ENCODE results near the gene PRKAG2.
"Not testable (repeated sequence)": the region's sequence is repeated elsewhere in the genome, so short reads cannot be mapped to it uniquely, and the experiment has no call there.

Gene PRKAG2

DNA sequence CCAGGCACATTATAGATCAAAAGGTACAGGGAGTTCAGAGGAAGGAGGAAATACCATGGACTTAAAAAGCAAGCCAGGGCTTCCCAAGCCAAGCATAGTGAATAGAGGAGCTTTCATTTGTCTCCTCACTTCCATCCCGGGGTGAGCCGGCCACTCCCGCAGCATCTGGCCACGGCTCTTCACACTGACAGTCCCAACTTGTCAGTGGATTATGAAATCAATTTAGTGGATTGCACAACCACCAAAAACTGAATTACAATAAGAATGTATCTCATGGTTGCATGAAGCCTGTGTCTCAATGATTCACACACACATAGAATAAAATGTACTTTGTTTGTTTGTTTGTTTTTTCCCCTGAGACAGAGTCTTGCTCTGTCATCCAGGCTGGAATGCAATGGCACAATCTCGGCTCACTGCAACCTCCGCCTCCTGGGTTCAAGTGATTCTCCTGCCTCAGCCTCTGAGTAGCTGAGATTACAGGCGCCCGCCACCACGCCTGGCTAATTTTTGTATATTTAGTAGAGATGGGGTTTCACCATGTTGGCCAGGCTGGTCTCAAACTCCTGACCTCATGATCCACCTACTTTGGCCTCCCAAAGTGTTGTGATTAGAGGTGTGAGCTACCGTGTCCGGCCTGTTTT lies 79.1 kb downstream of the PRKAG2 start:
- H4K91ac ChIP-seq (ENCODE audit: low read depth, low read length, poor library complexity); H3K27me3 ChIP-seq (ENCODE audit: control insufficient read depth in 3 of 3, insufficient read depth in 3 of 3, low read depth in 1 of 3, low read length in 3 of 3); H2BK15ac ChIP-seq (ENCODE audit: low read length); H3K4me1 ChIP-seq (ENCODE audit: control insufficient read depth in 2 of 2, insufficient read depth in 1 of 2, low read depth in 1 of 2, low read length in 2 of 2); H3K9me3 ChIP-seq (replicated peaks in 1 of 2; ENCODE audit: control insufficient read depth in 2 of 2, insufficient read depth in 1 of 2, low read depth in 1 of 2, low read length in 2 of 2); H4K8ac ChIP-seq (ENCODE audit: low read depth, low read length); DNase-seq (ENCODE audit: low spot score); H2BK5ac ChIP-seq (ENCODE audit: low read length); H3K9ac ChIP-seq (ENCODE audit: low read depth, low read length, poor library complexity); H3K4ac ChIP-seq (ENCODE audit: low read length); H3K27ac ChIP-seq (replicated peaks; ENCODE audit: low read length); H3K79me1 ChIP-seq (ENCODE audit: low read depth, low read length); H3K14ac ChIP-seq (ENCODE audit: low read length); H3K23ac ChIP-seq (ENCODE audit: low read depth, low read length, poor library complexity); H2AK5ac ChIP-seq (ENCODE audit: low read depth, low read length); H3K4me3 ChIP-seq (ENCODE audit: low read length in 2 of 2); H3K36me3 ChIP-seq (replicated peaks in 1 of 2; ENCODE audit: control insufficient read depth in 2 of 2, insufficient read depth in 2 of 2, low read length in 2 of 2); H2BK120ac ChIP-seq (ENCODE audit: low read depth, low read length); H3K18ac ChIP-seq (ENCODE audit: low read length); H2AFZ ChIP-seq (ENCODE audit: low read length); H3K4me2 ChIP-seq (ENCODE audit: insufficient read depth, low read length, poor library complexity, severe bottlenecking); H2BK12ac ChIP-seq (ENCODE audit: low read length): not testable (repeated sequence)
- WGBS, 2 donors (ENCODE audit: extremely low coverage in 2 of 2, insufficient read length in 2 of 2, insufficient replicate concordance in 1 of 2) = no CpG with 5 or more reads among the region's 11 CpGs

DNA sequence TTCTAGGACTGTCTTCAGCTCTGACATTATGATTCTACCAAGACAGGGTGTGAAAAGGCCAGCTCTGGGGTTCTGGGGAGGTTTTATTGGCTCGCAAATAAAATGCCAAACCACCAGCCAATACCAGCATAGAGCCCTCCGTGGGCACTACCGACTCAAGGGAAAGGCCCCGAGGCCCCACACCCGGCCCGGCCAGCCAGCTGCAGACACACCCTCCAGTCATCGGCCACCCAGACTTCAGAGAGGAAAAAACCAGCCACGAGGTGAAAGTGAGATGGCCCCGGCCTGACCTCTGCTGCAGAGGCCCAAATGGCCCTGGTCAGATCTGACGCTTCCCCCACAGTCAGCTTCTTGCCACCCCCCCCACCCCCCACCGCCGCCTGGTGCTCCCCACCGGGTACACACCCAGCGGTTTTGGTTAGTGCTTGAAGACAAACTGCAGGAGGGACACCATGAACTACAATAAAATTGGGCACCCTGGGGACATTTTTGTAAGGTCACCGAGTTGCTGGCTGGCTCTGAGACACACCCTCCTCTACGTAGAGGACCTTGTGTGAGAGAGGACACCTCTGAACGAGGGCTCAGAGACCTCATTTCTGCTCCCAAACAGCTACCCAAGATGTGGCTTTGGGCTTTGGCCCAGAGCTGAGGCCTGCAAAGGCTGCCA lies 79.9 kb downstream of the PRKAG2 start:
- H2AFZ ChIP-seq (ENCODE audit: low read length) = no peak overlapping the region
- no peak overlapping the region for H2BK120ac ChIP-seq (ENCODE audit: low read depth, low read length)
- H3K36me3 ChIP-seq (replicated peaks in 1 of 2; ENCODE audit: control insufficient read depth in 2 of 2, insufficient read depth in 2 of 2, low read length in 2 of 2) = no peaks in the 10 kb centered on the region
- H3K27me3 ChIP-seq (ENCODE audit: control insufficient read depth in 3 of 3, insufficient read depth in 3 of 3, low read depth in 1 of 3, low read length in 3 of 3) = no peaks in the 10 kb centered on the region
- no peak overlapping the region for H2BK15ac ChIP-seq (ENCODE audit: low read length)
- no peak overlapping the region for H3K27ac ChIP-seq (replicated peaks; ENCODE audit: low read length)
- no peak overlapping the region for H3K23ac ChIP-seq (ENCODE audit: low read depth, low read length, poor library complexity)
- H4K8ac ChIP-seq (ENCODE audit: low read depth, low read length) = no peak overlapping the region
- peak overlapping the region; percentile 5 for H2BK5ac ChIP-seq (ENCODE audit: low read length)
- no peak overlapping the region for H3K9ac ChIP-seq (ENCODE audit: low read depth, low read length, poor library complexity)
- no peaks in the 10 kb centered on the region for H3K9me3 ChIP-seq (replicated peaks in 1 of 2; ENCODE audit: control insufficient read depth in 2 of 2, insufficient read depth in 1 of 2, low read depth in 1 of 2, low read length in 2 of 2)
- DNase-seq (ENCODE audit: low spot score) = no peak
- WGBS, 2 donors (ENCODE audit: extremely low coverage in 2 of 2, insufficient read length in 2 of 2, insufficient replicate concordance in 1 of 2) = no CpG with 5 or more reads among the region's 17 CpGs
- H2BK12ac ChIP-seq (ENCODE audit: low read length) = no peak overlapping the region
- H3K4me1 ChIP-seq (ENCODE audit: control insufficient read depth in 2 of 2, insufficient read depth in 1 of 2, low read depth in 1 of 2, low read length in 2 of 2) = peaks cover 0 to 6% of the 10 kb centered on the region in 2 donors
- peak overlapping the region; percentile 13 for H3K18ac ChIP-seq (ENCODE audit: low read length)
- no peak overlapping the region for H2AK5ac ChIP-seq (ENCODE audit: low read depth, low read length)
- no peak overlapping the region for H3K4me3 ChIP-seq (ENCODE audit: low read length in 2 of 2)
- H3K14ac ChIP-seq (ENCODE audit: low read length) = no peak overlapping the region
- H3K4me2 ChIP-seq (ENCODE audit: insufficient read depth, low read length, poor library complexity, severe bottlenecking) = no peak overlapping the region
- H4K91ac ChIP-seq (ENCODE audit: low read depth, low read length, poor library complexity) = no peak overlapping the region
- no peaks in the 10 kb centered on the region for H3K79me1 ChIP-seq (ENCODE audit: low read depth, low read length)
- H3K4ac ChIP-seq (ENCODE audit: low read length) = no peak overlapping the region

DNA sequence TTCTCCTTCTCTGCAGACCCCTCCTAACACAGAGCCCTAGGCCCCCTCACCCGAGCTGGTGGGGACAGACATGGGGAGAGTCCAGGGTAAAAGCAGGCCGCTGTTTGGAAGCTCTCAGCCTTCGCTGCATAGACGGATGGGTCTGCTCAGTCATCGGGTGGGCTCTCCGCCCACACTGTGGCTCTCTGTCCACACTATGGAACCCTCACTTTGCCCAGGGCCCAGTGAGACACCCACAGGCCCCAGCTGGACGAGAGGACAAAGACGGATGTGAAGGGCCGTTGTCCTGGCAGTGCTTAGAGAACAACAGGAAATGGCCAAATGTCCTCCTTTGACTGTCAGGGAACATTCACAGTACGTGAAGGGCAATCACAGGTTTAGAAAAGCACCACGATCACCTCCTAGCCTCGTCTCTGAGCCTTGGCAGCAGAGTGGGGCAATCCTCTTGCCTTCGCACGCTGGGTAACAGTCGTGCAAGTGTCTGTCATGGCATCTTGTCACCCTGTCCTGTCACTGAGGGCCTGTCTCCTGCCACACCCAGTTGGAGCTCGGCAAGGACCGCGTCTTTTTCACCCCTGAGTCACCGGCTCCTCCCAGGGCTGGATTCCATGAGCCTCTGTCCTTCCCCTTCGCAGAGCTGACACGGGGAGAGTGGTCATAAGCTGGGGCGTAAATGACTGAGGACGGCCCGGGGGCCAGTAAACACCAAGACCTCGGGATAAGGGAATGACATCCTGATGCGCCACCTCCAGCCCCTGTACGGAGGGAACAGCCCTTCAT lies 80.6 kb downstream of the PRKAG2 start:
- Histone ChIP-seq H3K9me3 (replicated peaks in 1 of 2; ENCODE audit: control insufficient read depth in 2 of 2, insufficient read depth in 1 of 2, low read depth in 1 of 2, low read length in 2 of 2) (no peaks in the 10 kb centered on the region), H2BK5ac (ENCODE audit: low read length) (no peak overlapping the region), H3K23ac (ENCODE audit: low read depth, low read length, poor library complexity) (no peak overlapping the region), H3K4me1 (ENCODE audit: control insufficient read depth in 2 of 2, insufficient read depth in 1 of 2, low read depth in 1 of 2, low read length in 2 of 2) (peaks cover 0 to 6% of the 10 kb centered on the region in 2 donors), H2BK15ac (ENCODE audit: low read length) (no peak overlapping the region), H3K9ac (ENCODE audit: low read depth, low read length, poor library complexity) (no peak overlapping the region), H3K36me3 (replicated peaks in 1 of 2; ENCODE audit: control insufficient read depth in 2 of 2, insufficient read depth in 2 of 2, low read length in 2 of 2) (no peaks in the 10 kb centered on the region), H3K79me1 (ENCODE audit: low read depth, low read length) (no peaks in the 10 kb centered on the region), H2BK12ac (ENCODE audit: low read length) (no peak overlapping the region), H3K4me2 (ENCODE audit: insufficient read depth, low read length, poor library complexity, severe bottlenecking) (no peak overlapping the region), H4K8ac (ENCODE audit: low read depth, low read length) (no peak overlapping the region), H2BK120ac (ENCODE audit: low read depth, low read length) (no peak overlapping the region), H3K4ac (ENCODE audit: low read length) (no peak overlapping the region), H2AK5ac (ENCODE audit: low read depth, low read length) (no peak overlapping the region), H3K18ac (ENCODE audit: low read length) (peak overlapping the region; percentile 15), H4K91ac (ENCODE audit: low read depth, low read length, poor library complexity) (no peak overlapping the region), H3K4me3 (ENCODE audit: low read length in 2 of 2) (no peak overlapping the region), H2AFZ (ENCODE audit: low read length) (no peak overlapping the region), H3K27me3 (ENCODE audit: control insufficient read depth in 3 of 3, insufficient read depth in 3 of 3, low read depth in 1 of 3, low read length in 3 of 3) (no peaks in the 10 kb centered on the region), H3K14ac (ENCODE audit: low read length) (no peak overlapping the region), H3K27ac (replicated peaks; ENCODE audit: low read length) (no peak overlapping the region)
- no peak for DNase-seq (ENCODE audit: low spot score)
- WGBS, 2 donors (ENCODE audit: extremely low coverage in 2 of 2, insufficient read length in 2 of 2, insufficient replicate concordance in 1 of 2) = no CpG with 5 or more reads among the region's 27 CpGs
